Nucleus accumbens (tissue), 56 donors: ENCODE data around the gene LAMC1.

Experiments
- DNase-seq, 56 donors: peaks; one replicate each; lab custom pipeline; 2025; lab: John Stamatoyannopoulos, UW

LAMC1 gene

GRCh38 chr1:183074215-183074614 lies 51.0 kb downstream of the LAMC1 start:
- DNase-seq: no peak

DNA sequence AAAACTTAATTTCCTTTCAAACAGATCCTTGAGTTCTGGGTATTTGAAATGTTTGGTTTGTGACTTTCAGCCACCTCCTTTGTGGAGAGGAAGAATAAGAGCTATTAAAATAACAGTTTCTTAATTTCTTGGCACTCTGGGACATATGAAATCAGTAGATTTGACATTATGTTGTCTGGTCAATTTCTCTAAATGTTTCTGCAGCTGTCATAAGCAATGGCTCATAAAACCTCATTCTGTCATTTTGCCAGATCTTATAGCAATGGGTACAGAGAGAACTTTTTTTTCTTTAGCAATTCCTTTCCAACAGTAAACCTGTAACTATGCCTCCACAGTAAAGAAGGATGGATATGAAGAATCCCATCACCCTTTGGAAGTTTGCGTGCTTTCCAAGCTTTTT lies 52.6 kb downstream of the LAMC1 start:
- no peak for DNase-seq

GRCh38 chr1:183077097-183077496 lies 53.9 kb downstream of the LAMC1 start:
- no peak for DNase-seq

DNA sequence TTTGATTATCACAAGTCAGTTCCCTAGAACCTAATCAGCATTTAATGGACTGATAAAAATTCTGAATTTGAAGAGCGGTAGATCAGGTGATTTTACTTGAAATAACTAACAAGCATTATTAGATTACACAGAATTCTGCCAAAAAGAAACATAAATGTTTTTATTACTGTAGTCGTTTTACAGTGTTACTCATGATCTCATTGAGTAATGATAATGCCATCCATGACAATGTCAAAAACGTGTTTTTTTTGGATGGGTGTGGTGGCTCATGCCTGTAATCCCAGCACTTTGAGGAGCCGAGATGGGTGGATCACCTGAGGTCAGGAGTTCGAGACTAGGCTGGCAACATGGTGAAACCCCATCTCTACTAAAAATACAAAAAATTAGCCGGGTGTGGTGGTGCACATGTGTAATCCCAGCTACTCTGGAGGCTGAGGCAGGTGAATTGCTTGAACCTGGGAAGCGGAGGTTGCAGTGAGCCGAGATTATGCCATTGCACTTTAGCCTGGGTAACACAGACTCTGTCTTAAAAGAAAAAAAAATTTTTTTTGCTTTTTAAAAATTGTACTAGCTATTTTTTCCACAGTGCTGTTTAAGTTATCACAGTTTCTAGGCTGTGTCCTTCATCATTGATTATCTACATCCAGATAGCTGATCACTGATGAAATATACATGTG lies 56.6 kb downstream of the LAMC1 start:
- DNase-seq: no peak

- DNase-seq: no peak
These were observed 57.2 kb downstream of the LAMC1 start for GRCh38 chr1:183080406-183080805.

DNA sequence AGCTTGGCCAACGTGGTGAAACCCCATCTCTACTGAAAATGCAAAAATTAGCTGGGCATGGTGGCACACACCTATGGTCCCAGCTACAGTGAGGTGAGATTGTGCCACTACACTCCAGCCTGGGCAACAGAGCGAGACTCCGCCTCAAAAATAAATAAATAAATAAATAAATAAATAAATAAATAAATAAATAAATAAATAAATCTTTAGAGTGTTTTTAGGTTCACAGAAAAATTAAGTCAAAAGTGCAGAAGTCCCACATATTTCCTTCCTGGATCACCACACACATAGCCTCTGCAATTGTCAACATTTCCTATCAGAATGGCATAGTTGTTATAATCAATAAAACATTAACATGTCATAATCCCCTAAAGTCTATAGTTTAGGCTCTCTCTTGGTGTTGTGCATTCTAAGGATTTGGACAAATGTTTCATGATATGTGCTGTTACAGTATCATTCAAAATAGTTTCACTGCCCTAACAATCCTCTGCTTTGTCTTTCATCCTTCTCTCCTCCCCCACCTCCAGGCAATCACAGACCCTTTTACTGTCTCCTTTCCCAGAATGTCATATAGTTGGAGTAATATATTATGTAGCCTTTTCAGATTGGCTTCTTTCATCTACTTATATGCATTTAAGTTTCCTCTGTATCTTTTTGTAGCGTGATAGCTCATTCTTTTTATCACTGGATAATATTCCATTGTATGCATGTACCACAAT lies 58.3 kb downstream of the LAMC1 start:
- DNase-seq: no peak

- DNase-seq: no peak
These were observed 59.4 kb downstream of the LAMC1 start for GRCh38 chr1:183082650-183083049.

- DNase-seq: no peak
These were observed 63.8 kb downstream of the LAMC1 start for GRCh38 chr1:183087001-183087400.

GRCh38 chr1:183089025-183089639 lies 65.9 kb downstream of the LAMC1 start:
- no peak for DNase-seq

GRCh38 chr1:183090391-183091006 lies 67.3 kb downstream of the LAMC1 start:
- peak in 11 of 56 donors; percentile 0 to 7 (median 5) for DNase-seq

- DNase-seq: no peak
These were observed 68.0 kb downstream of the LAMC1 start for GRCh38 chr1:183091181-183091580.

- DNase-seq: no peak
These were observed 69.1 kb downstream of the LAMC1 start for GRCh38 chr1:183092350-183092749.

GRCh38 chr1:183093066-183093668 lies 69.9 kb downstream of the LAMC1 start:
- DNase-seq: no peak

DNA sequence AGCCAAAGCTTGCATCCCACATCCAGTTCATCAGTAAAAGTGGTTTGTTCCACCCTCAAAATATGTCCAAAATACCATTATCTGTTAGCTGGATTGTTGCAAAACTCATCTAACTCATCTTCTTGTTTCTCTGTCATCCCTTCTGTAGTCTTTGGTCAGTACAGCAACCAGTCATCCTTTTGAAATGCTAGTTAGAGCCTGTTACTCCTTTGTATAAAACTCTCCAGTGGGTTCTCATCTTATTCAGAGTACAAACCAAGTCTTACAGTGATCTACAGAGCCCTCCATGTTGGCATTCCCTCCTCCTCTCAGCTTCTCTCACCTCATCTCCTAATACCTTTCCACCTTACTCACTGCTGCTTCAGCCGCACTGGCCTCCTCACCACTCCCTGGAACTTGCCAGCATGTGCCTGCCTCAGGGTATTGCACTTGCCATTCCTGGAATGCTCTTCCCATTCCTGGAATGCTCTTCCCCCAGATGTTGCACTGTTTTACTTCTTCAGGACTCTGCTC lies 70.6 kb downstream of the LAMC1 start:
- no peak for DNase-seq

DNA sequence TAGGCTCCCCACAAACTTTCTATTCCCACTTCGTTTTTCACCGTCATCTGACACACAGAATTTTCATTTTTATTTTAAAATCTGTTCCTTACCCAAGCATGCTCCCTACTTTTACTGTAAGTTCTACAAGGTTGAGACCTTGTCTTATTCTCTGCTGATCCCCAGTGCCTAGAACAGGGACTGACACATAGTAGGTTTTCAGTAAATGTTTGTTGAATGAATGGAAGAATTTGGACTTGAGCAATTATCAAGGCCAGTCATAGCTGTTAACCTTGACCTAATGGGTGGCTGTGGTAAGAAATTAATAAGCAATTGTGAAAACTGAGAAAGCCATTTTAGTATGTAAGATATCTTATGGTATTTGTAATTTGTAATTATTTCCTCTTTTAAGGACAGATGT lies 71.1 kb downstream of the LAMC1 start:
- DNase-seq: no peak

DNA sequence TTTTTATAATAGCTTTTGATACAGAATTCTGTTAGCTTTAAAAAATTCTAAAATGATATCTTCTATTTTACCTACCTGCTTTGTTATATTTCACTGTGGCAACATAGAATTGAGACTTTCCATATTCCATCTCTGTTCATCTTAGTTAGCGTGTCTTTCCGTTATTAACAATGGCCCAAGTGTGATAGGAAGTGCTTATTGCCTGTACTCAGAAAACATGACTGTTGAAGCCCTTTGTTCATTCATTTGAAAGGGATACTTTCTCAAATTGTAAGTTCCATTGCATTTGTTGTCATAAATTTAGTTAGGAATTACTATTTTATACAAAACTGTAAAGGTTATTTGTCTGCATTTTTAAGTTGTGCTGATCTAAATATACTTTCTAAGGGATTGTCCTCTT lies 73.1 kb downstream of the LAMC1 start:
- DNase-seq: no peak

GRCh38 chr1:183096894-183097293 lies 73.7 kb downstream of the LAMC1 start:
- no peak for DNase-seq

GRCh38 chr1:183097438-183098051 lies 74.3 kb downstream of the LAMC1 start:
- DNase-seq: no peak

DNA sequence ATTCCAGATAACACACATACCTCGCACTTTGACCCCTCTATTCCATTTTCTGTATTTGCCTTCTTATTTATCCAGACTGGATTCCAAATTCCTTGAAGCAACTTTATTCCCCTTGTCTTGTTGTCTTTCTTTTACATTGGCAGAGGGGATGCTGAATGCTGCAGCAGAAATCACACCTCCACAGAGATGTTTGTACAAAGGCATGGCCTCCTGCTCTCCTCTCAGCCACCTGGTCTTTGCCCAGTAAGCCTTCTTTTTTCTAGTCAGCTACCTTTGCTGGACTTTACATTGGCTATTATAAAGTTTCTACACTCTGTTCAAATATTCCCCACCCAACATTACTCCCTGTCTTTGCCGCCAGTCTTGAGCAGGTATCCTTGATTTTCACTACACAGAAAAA lies 75.1 kb downstream of the LAMC1 start:
- DNase-seq: no peak

- DNase-seq: no peak
These were observed 77.2 kb downstream of the LAMC1 start for GRCh38 chr1:183100361-183100974.
